Measurements from ENCODE around the gene CCL21.
"Not testable (repeated sequence)": the region's sequence is repeated elsewhere in the genome, so short reads cannot be mapped to it uniquely, and the experiment has no call there.

Gene CCL21

GRCh38 chr9:34710023-34710422, at the start of gene CCL21:
CCL21 (minus strand) TSS chr9:34710136; CDS start chr9:34710066, 70 bp downstream.
- no peak for DNase-seq (ENCODE audit: low spot score)
- in situ Hi-C loops (cut with MboI; ENCODE audit: low sequenced_read_pairs, unreplicated experiment), result no loop called here
- TF ChIP-seq CTCF (IDR thresholded peaks at IDR 0.05; ENCODE audit: borderline replicate concordance, control extremely low read depth, extremely low read depth, insufficient read depth, missing control alignments), result no peak

GRCh38 chr9:34759432-34760134, 49.6 kb upstream of the CCL21 start:
- no peak for TF ChIP-seq CTCF (IDR thresholded peaks at IDR 0.05; ENCODE audit: borderline replicate concordance, control extremely low read depth, extremely low read depth, insufficient read depth, missing control alignments)
- DNase-seq (ENCODE audit: low spot score), result no peak
- in situ Hi-C loops (cut with MboI; ENCODE audit: low sequenced_read_pairs, unreplicated experiment), result no loop called here

GRCh38 chr9:34750320-34750719, 40.4 kb upstream of the CCL21 start:
- DNase-seq (ENCODE audit: low spot score); in situ Hi-C loops (cut with MboI; ENCODE audit: low sequenced_read_pairs, unreplicated experiment): not testable (repeated sequence)

- TF ChIP-seq CTCF (IDR thresholded peaks at IDR 0.05; ENCODE audit: borderline replicate concordance, control extremely low read depth, extremely low read depth, insufficient read depth, missing control alignments), result no peak
- DNase-seq (ENCODE audit: low spot score), result no peak
- in situ Hi-C loops (cut with MboI; ENCODE audit: low sequenced_read_pairs, unreplicated experiment), result no loop called here
Observed at GRCh38 chr9:34746526-34746925, 36.6 kb upstream of the CCL21 start.

GRCh38 chr9:34744295-34745221, 34.6 kb upstream of the CCL21 start:
- no peak for DNase-seq (ENCODE audit: low spot score)
- in situ Hi-C loops (cut with MboI; ENCODE audit: low sequenced_read_pairs, unreplicated experiment), result no loop called here
- TF ChIP-seq CTCF (IDR thresholded peaks at IDR 0.05; ENCODE audit: borderline replicate concordance, control extremely low read depth, extremely low read depth, insufficient read depth, missing control alignments), result no peak

GRCh38 chr9:34742710-34743109, 32.8 kb upstream of the CCL21 start:
- no peak for DNase-seq (ENCODE audit: low spot score)
- in situ Hi-C loops (cut with MboI; ENCODE audit: low sequenced_read_pairs, unreplicated experiment), result no loop called here
- no peak for TF ChIP-seq CTCF (IDR thresholded peaks at IDR 0.05; ENCODE audit: borderline replicate concordance, control extremely low read depth, extremely low read depth, insufficient read depth, missing control alignments)

- DNase-seq (ENCODE audit: low spot score), result no peak
- in situ Hi-C loops (cut with MboI; ENCODE audit: low sequenced_read_pairs, unreplicated experiment), result no loop called here
- TF ChIP-seq CTCF (IDR thresholded peaks at IDR 0.05; ENCODE audit: borderline replicate concordance, control extremely low read depth, extremely low read depth, insufficient read depth, missing control alignments), result no peak
Observed at GRCh38 chr9:34741628-34742027, 31.7 kb upstream of the CCL21 start.

- DNase-seq (ENCODE audit: low spot score); in situ Hi-C loops (cut with MboI; ENCODE audit: low sequenced_read_pairs, unreplicated experiment): not testable (repeated sequence)
Observed at GRCh38 chr9:34740176-34740575, 30.2 kb upstream of the CCL21 start.

Measured in GM13976 (cell line).